NCI-H345 treated with DMSO at 0.1 percent for 48 hours (cell line): Measurements from ENCODE around the gene TGM6.

Source experiments
- DNase-seq: peaks from one replicate; lab custom pipeline; 2025; ENCODE audit not compliant: unreplicated experiment; lab: John Stamatoyannopoulos, UW

The TGM6 gene

GRCh38 chr20:2363587-2363986 lies 17.1 kb upstream of the TGM6 start:
- no peak for DNase-seq

DNA sequence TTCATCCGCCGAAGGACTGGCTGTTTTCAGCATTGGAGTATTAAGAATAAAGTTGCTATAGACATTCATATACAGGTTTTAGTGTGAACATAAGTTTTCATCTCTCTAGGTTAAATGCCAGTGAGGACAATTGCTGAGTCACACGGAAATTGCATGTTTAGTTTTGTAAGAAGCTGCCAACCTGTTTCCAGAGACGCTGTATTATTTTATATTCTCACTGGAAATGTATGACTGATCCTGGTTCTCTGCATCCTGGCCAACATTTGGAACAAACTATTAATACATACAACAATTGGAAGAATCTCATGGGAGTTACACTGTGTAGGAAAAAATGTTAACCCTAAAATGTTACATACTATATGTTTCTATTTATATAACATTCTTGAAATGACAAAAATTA lies 16.7 kb upstream of the TGM6 start:
- no peak for DNase-seq

DNA sequence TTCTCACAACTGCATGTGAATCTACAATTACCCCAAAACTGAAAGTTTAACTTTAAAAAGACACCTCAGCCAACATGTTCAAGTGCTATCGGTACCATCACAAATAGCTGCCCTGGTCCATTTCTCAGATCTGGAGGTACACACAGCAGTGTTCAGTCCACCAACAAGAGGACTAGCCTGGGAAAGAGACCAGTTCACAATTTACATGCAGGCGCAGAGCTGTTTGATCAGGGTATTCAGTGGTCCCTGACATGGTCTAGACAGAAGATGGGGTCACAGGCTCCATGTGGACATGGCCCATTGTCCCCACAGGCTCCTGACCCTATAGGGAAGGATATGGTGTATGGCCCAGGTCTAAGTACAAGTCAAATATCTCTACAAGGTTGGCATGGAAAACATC lies 15.6 kb upstream of the TGM6 start:
- no peak for DNase-seq

DNA sequence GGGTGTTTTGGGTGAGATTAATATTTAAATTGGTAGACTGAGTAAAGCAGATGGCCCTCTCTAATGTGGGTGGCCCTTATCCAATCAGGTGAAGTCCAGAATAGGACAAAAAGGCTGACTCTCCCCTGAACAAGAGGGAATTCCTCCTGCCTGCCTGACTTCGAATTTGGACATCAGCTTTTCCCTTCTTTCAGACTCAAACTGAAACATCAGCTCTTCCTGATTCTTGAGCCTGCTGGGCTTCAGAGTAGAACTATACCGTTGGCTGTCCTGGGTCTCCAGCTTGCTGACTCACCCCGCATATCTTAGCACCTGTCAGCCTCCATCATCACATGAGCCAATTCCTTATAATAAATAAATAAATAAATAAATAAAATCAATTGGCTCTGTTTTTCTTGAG lies 15.0 kb upstream of the TGM6 start:
- DNase-seq = no peak

- no peak for DNase-seq
These were observed 12.1 kb upstream of the TGM6 start for GRCh38 chr20:2368621-2369020.

DNA sequence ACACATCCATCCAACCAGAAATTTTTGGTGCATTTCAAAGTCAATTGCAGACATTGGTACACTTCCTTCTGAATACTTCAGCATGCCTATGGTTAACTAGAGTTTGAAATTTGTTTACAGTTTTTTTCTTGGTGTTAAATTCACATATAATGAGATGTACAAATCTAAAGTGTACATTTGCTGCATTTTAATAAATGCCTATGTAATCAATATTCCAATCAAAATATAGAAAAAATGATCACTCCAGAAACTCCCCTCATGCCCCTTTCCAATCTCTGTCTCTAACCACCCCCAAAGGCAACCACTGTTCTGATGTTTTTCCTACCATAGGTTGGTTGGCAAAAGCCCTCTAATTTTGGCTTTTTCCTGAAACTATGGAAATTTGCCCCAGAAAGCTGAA lies 7.6 kb upstream of the TGM6 start:
- no peak for DNase-seq

DNA sequence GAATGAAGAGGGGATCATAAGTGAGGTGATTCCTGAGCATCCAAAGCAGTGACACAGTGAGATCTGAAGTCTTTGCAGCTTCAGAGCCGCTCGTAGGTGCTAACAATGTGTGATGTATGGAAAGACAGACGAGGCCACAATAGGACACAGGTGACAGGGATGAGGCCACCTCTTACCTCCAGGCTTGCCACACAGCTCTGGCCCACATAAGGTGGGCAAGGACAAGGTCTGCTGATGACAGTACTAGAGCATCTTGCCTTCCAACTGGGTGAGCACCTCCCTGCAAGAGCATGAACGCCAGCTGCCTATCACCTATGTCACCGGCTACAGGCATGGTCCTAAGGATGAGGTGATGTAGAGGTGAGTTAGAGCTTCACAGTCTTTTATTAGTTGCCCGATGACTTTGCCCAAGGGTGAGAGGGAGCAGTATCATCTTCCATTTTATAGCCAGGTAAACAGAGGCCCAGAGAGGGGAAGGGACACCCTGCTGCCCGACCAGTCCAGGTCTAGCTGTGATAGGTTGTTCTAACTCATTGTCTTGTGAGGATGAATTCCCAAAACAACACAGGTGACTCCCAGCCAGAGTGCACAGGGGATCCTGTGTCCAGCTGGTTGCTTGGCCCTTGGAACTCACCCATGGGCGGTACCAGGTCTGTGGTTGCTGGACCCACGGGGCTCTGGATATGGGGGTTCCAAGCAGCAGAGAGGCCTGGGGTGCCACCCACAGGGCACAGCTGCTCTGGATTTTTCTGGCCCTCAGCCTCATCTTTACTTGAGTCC lies 6.2 kb upstream of the TGM6 start:
- no peak for DNase-seq

DNA sequence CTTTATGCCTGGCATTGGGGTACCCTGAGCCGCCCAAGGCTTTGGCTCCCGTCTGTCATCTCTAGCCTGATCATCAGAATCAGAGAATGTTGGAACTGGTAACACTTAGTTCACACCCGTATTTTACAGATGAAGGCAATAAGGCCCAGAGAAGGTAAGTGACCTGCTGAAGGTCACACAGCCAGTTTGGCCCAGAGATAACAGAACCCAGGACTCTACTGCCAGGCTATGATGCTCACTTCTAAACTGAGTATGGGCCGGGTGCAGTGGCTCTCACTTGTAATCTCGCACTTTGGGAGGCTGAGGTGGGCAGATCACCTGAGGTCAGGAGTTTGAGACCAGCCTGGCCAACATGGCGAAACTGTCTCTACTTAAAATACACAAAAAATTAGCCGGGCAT lies 1.8 kb upstream of the TGM6 start:
- no peak for DNase-seq

- DNase-seq = no peak
These were observed 1.0 kb upstream of the TGM6 start for GRCh38 chr20:2379511-2380229.

- DNase-seq = no peak
These were observed 602 bp downstream of the TGM6 start for GRCh38 chr20:2381303-2381702.

DNA sequence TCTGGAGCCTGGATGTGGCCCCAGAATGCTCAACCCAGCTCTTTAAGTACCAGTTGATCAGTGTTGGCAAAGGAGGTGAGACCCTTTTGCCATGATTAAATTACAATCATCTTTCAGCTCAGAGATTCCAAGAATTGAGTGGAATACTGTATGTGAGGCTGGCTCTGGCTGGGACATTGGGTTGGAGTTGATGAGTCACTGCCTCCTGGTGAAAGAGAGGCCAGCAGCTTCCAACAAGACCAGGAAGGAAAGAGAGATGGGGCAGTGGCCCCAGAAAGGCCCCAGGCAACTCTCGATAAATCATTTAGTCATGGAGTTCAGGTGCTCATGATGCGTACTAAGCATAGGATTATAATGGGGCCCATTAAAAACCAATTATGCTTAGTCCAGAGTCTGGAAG lies 2.1 kb downstream of the TGM6 start:
- no peak for DNase-seq

- no peak for DNase-seq
These were observed 4.3 kb downstream of the TGM6 start for GRCh38 chr20:2385026-2385425.

- DNase-seq = no peak
These were observed 4.8 kb downstream of the TGM6 start for GRCh38 chr20:2385496-2385895.

DNA sequence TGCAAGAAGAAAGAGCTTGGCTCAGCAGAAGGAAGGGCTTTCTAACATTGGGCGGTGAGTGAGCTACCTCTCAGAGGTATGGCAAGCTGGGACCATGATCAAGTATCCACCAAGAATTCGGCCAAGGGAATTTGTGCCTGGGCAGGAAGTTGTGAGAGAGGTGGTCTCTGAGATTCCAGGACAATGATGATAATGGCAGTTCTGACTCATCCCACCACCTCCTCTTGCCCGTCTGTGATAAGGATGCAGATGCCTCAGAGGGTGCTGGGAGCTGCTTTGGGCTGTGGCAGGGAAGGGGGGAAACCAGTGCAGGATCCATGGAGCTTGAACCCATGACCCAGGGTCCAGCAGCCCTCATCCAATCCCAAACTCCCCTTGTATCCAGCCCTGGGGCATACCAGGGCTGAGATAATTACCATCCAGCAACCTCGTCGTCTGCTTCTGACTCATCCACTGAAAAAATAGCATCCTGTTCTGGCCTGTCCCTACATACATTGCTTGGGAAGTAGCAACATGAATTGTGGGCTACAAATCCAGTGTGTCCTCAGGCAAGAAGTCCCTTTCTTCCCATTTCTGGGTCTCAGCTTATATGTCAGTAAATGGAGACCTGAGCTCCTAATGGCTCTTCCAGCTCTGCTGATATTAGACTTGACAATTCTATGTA lies 5.9 kb downstream of the TGM6 start:
- no peak for DNase-seq

DNA sequence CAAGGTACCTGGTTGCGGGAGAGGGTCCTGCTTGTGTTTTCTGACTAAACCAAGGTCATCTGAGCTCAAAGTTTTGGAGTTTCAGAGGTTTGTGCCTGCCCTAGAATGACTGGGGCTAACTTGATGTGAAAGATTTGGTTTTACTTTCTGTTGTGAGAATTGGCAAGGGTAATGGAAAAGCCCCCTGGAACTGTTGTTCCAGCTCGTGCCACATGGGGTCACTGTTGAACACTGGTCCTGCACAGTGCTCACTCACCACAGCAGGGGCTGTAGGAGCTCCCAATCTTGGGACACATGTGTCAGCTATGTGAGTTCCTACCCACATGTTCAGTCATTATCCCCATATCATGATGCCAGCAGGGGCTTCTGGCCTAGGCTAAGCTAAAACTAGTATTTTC lies 6.5 kb downstream of the TGM6 start:
- DNase-seq = no peak

- DNase-seq = no peak
These were observed 6.9 kb downstream of the TGM6 start for GRCh38 chr20:2387580-2387979.

GRCh38 chr20:2390951-2391675 lies 10.4 kb downstream of the TGM6 start:
- no peak for DNase-seq

GRCh38 chr20:2394411-2395055 lies 13.8 kb downstream of the TGM6 start:
- no peak for DNase-seq

- no peak for DNase-seq
These were observed 14.4 kb downstream of the TGM6 start for GRCh38 chr20:2395136-2395535.

DNA sequence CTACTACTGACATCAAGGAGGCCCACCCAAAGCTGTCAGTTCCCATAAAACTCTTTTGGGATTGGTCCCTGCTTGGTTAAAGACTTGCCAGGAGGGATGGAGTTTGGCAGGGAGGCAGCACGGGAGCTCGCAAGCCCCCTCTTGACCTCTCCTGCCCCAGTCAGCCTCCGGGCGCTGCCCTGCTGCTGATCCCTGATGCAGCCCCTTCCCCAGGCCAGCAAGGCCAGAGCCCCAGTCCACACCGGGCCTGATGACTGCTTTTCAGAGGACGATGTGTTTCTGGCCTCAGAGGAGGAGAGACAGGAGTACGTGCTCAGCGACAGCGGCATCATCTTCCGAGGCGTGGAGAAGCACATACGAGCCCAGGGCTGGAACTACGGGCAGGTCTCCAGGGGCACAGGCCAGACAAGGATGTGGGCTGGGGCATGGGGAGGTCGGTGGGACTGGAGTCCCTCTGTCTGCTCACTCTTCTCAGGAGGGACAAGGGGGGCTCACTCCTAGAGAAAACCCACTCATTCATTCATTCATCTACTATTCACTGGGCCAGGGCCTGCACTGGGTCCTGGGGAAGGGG lies 15.6 kb downstream of the TGM6 start:
- DNase-seq = no peak

DNA sequence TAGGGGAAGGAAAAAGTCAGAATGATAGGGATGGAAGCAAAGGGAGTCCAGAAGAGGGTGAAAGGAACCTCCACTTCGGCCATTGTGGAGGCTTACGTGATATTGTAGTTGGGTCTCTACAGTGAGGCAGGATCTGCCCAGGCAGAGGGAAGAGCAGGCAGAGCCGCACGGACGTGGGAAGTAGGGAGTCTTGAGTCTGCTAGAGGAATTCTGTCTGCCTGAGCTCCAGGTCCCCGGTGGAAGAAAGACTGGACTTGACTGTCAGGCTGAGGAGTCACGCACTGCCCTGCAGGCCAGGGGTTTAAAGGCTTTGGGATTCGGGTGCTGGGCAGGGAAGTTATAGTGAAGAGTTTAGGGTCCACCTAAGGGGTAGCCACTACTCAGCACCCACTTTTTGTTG lies 16.4 kb downstream of the TGM6 start:
- DNase-seq = no peak
